ENCODE measurements around the gene NAB1. TPM values are rescaled to one million over a fixed set of nuclear protein-coding genes. Genes with fewer than 3 reads are reported as not detected.

Gene NAB1
- total RNA-seq, 1 experiment from 2014 or later = 31.8 TPM

GRCh38 chr2:190635781-190636180, 13.1 kb upstream of the NAB1 start:
- DNase-seq (ENCODE audit: extremely low read depth, low read depth) = peak; percentile 54

GRCh38 chr2:190636361-190636760, 12.5 kb upstream of the NAB1 start:
- DNase-seq (ENCODE audit: extremely low read depth, low read depth) = peak; percentile 33

- DNase-seq (ENCODE audit: extremely low read depth, low read depth) = no peak
These were observed 11.6 kb upstream of the NAB1 start for GRCh38 chr2:190637281-190637734.

- no peak for DNase-seq (ENCODE audit: extremely low read depth, low read depth)
These were observed 10.8 kb upstream of the NAB1 start for GRCh38 chr2:190637903-190638618.

GRCh38 chr2:190640117-190640516, 8.8 kb upstream of the NAB1 start:
- DNase-seq (ENCODE audit: extremely low read depth, low read depth) = no peak

GRCh38 chr2:190641469-190641868, 7.4 kb upstream of the NAB1 start:
- no peak for DNase-seq (ENCODE audit: extremely low read depth, low read depth)

- DNase-seq (ENCODE audit: extremely low read depth, low read depth) = no peak
These were observed 1.9 kb upstream of the NAB1 start for GRCh38 chr2:190646780-190647522.

- DNase-seq (ENCODE audit: extremely low read depth, low read depth) = peak; percentile 61
These were observed 421 bp upstream of the NAB1 start for GRCh38 chr2:190648289-190649034.

GRCh38 chr2:190649798-190650390, 1.0 kb downstream of the NAB1 start:
- DNase-seq (ENCODE audit: extremely low read depth, low read depth) = no peak

GRCh38 chr2:190651413-190651812, 2.5 kb downstream of the NAB1 start:
- no peak for DNase-seq (ENCODE audit: extremely low read depth, low read depth)

GRCh38 chr2:190653231-190653630, 4.3 kb downstream of the NAB1 start:
- no peak for DNase-seq (ENCODE audit: extremely low read depth, low read depth)

- DNase-seq (ENCODE audit: extremely low read depth, low read depth) = no peak
These were observed 5.0 kb downstream of the NAB1 start for GRCh38 chr2:190653931-190654330.

GRCh38 chr2:190655113-190655512, 6.2 kb downstream of the NAB1 start:
- no peak for DNase-seq (ENCODE audit: extremely low read depth, low read depth)

- no peak for DNase-seq (ENCODE audit: extremely low read depth, low read depth)
These were observed 6.7 kb downstream of the NAB1 start for GRCh38 chr2:190655570-190655969.

GRCh38 chr2:190656301-190656700, 7.4 kb downstream of the NAB1 start:
- no peak for DNase-seq (ENCODE audit: extremely low read depth, low read depth)

- no peak for DNase-seq (ENCODE audit: extremely low read depth, low read depth)
These were observed 8.8 kb downstream of the NAB1 start for GRCh38 chr2:190657474-190658255.

- no peak for DNase-seq (ENCODE audit: extremely low read depth, low read depth)
These were observed 10.7 kb downstream of the NAB1 start for GRCh38 chr2:190659553-190659952.

- DNase-seq (ENCODE audit: extremely low read depth, low read depth) = no peak
These were observed 13.9 kb downstream of the NAB1 start for GRCh38 chr2:190662754-190663153.

GRCh38 chr2:190663348-190663747, 14.5 kb downstream of the NAB1 start:
- DNase-seq (ENCODE audit: extremely low read depth, low read depth) = no peak

GRCh38 chr2:190663839-190664238, 15.0 kb downstream of the NAB1 start:
- DNase-seq (ENCODE audit: extremely low read depth, low read depth) = no peak

All from NCI-H460 (cell line).